Lower lobe of right lung (tissue), 2 donors: Measurements from ENCODE around the gene C19orf81. TPM values are rescaled to one million over a fixed set of nuclear protein-coding genes. Genes with fewer than 3 reads are reported as not detected.

Experiments
- ATAC-seq, 2 donors: fragments of 200-7000 bp; cut with Tn5 transposase; one replicate each; pipeline ENCODE4 v1.9.1; 2020 to 2022; ENCODE audit warnings: mild to moderate bottlenecking in 2 of 2, moderate library complexity in 2 of 2
- DNase-seq: peaks from one replicate; pipeline ENCODE4 v3.0.0-alpha.2; 2020
- H3K27ac ChIP-seq: fragments of 200-600 bp; one replicate; pipeline ENCODE4 v1.8.0; 2022
- H3K27me3 ChIP-seq: fragments of 200-600 bp; one replicate; pipeline ENCODE4 v1.8.0; 2022; ENCODE audit warnings: low read depth
- H3K36me3 ChIP-seq: fragments of 200-600 bp; one replicate; pipeline ENCODE4 v1.8.0; 2022; ENCODE audit warnings: mild to moderate bottlenecking
- H3K4me1 ChIP-seq: fragments of 200-600 bp; one replicate; pipeline ENCODE4 v1.8.0; 2022
- H3K4me3 ChIP-seq: fragments of 200-600 bp; one replicate; pipeline ENCODE4 v1.8.0; 2022; ENCODE audit warnings: mild to moderate bottlenecking
- H3K9me3 ChIP-seq: fragments of 200-600 bp; one replicate; pipeline ENCODE4 v1.8.0; 2022
- intact Hi-C: fragments of 100-400 bp; cut with DNase I; formaldehyde crosslinking; loops from one replicate; pipeline ENCODE4 v1.11.0; 2022
- total RNA-seq: library from RNA; stranded (reverse); fragmentation: NEBNext Ultra II Directional; extraction: Animal tissue kit (Norgen Biotek cat#: 25700); gene quantifications from one replicate; pipeline ENCODE4 v1.2.1, GENCODE V29; 2021
- TF ChIP-seq, protein P1 (sequence below): fragments of 200-600 bp; IDR thresholded peaks from one replicate; pipeline ENCODE4 v1.8.0; 2022; ENCODE audit warnings: antibody characterized with exemption, mild to moderate bottlenecking
- donor health status: DM: no; HTN: yes; CAD: no; lungs with severe emphysema.

C19orf81 gene
- total RNA-seq, 1 donor from 2014 or later = 5.2 TPM

DNA sequence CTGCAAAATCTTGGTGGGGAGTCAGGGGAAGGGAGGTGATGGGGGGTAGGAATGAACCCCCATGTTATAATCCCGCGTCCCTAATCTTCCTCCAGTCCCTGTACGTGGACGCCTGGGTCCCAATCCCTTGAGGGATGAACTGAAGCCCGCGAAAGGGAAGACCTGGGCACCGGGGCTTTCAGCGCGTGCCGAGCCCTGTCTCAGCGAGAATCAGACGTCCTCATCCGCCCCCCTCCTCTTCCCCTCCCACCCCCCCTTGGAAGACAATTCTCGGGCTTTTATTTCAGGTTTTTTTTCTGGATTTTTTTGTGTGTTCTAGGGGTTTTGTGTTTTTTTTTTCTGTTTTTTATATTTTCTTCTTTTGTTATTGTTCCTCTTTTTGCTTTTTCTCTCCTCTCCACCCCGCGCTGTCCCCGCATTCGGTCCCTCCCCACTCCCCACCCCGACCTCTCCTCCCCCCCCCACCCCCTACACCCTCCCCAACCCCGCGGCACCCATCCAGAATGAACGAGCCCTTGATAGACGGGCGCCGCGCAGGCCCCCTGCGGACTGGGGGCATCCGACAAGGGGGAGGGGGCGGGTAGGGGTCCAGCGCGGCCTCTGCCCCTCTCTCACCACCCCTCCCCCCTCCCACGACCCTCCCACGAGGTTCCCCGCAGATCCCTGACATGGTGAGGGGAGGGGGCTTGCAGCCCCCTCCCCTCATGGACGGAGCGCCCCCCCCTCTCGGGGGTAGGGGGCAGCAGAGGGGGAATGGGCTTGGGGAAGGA, 10.3 kb downstream of the C19orf81 start:
- Histone ChIP-seq H3K4me1 (peaks cover 16% of the 10 kb centered on the region), H3K27me3 (peaks cover 44% of the 10 kb centered on the region), H3K36me3 (no peaks in the 10 kb centered on the region), H3K27ac (peak overlapping the region; percentile 76), H3K4me3 (peak overlapping the region; percentile 46), H3K9me3 (no peaks in the 10 kb centered on the region)
- TF ChIP-seq, protein P1, sequence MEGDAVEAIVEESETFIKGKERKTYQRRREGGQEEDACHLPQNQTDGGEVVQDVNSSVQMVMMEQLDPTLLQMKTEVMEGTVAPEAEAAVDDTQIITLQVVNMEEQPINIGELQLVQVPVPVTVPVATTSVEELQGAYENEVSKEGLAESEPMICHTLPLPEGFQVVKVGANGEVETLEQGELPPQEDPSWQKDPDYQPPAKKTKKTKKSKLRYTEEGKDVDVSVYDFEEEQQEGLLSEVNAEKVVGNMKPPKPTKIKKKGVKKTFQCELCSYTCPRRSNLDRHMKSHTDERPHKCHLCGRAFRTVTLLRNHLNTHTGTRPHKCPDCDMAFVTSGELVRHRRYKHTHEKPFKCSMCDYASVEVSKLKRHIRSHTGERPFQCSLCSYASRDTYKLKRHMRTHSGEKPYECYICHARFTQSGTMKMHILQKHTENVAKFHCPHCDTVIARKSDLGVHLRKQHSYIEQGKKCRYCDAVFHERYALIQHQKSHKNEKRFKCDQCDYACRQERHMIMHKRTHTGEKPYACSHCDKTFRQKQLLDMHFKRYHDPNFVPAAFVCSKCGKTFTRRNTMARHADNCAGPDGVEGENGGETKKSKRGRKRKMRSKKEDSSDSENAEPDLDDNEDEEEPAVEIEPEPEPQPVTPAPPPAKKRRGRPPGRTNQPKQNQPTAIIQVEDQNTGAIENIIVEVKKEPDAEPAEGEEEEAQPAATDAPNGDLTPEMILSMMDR = no peak
- intact Hi-C loops = no loop called here
- DNase-seq = no peak
- no peak for ATAC-seq

DNA sequence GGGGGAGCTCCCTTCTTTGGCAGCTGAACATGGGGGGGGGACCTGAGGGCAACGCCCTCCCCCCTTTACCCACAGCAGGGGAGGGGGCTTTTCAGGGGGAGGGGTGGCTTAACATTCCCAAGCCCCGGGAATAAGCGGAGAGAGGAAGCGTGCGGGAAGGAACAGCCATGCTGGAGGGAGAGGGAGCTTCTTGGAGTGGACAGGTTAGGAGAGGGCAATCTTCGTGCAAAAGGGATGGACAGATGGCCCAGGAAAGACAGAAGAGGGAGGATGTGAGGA, 10.8 kb downstream of the C19orf81 start:
- peaks cover 46% of the 10 kb centered on the region for H3K27me3 ChIP-seq
- no peaks in the 10 kb centered on the region for H3K36me3 ChIP-seq
- no peak overlapping the region for H3K4me3 ChIP-seq
- peaks cover 16% of the 10 kb centered on the region for H3K4me1 ChIP-seq
- no peak overlapping the region for H3K27ac ChIP-seq
- ATAC-seq (no peak), DNase-seq (no peak)
- TF ChIP-seq, protein P1 = no peak
- intact Hi-C loops = no loop called here
- no peaks in the 10 kb centered on the region for H3K9me3 ChIP-seq

DNA sequence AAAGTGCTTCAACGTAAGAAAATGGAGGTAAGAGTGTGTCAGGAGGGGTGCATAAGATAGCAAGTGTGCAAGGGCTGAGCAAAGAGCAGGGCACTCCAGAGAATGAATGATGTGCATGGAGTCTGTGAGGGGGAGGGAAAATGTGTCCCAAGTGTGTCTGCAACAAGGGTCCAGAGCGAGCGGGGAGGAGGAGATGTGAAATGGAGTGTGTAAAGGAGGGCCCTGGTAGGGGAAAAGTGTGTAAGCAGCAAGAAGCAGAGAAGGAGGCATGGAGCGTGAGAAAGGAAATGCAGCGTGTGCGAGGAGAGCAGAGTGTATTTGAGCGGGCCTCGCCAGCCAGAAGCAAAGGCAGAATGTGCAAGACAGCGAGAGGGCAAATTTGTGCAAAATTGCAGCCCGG, 11.8 kb downstream of the C19orf81 start:
- H3K4me3 ChIP-seq = no peak overlapping the region
- H3K27me3 ChIP-seq = peaks cover 49% of the 10 kb centered on the region
- H3K4me1 ChIP-seq = peaks cover 16% of the 10 kb centered on the region
- H3K36me3 ChIP-seq = no peaks in the 10 kb centered on the region
- ATAC-seq (no peak), DNase-seq (no peak)
- H3K27ac ChIP-seq = no peak overlapping the region
- no peaks in the 10 kb centered on the region for H3K9me3 ChIP-seq
- intact Hi-C loops = no loop called here
- TF ChIP-seq, protein P1 = no peak

DNA sequence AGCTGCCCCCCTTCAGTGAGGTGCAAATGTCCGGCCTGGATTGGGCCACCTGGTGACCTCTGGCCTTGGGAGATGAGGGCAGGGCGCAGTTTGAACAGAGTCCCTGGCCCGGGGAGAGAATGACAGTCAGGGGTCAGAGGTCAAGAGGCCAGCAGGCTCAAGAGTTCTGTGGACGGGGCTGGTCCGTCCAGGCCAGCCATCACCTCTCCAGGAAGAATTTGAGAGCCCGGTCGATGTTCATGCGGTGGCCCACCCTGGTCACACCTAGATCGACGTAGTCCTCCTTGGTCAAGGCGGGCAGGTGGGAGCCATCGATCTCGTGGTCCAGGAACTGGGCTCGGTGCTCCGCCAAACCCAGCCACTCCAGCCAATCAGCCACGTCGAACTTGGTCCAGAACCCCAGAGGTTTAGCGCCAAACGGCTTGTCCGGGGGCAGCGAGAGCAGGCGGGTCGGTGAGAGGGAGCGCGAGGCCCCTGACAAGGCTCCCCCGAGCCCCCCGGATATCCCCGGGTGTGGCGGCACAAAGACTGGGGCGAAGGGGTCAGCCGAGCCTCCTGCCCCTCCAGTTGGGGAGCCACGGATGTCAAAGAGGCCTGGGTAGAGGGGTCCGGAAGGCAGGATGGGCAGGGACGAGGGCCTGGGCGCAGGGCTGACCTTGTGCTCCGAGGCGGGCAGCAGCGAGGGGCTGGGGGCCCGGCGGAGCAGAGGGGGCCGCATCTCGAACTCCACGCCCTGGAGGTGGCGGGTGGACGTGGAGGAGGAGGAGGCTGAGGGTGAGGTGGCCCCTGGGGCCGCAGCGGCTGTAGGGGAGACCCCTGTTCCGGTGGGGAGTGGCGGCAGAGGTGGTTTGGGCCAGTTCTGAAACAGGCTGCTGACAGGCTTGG, 12.8 kb downstream of the C19orf81 start:
- H3K9me3 ChIP-seq = no peaks in the 10 kb centered on the region
- no peak overlapping the region for H3K27ac ChIP-seq
- H3K36me3 ChIP-seq = no peaks in the 10 kb centered on the region
- intact Hi-C loops = no loop called here
- TF ChIP-seq, protein P1 = no peak
- ATAC-seq (no peak), DNase-seq (no peak)
- peaks cover 16% of the 10 kb centered on the region for H3K4me1 ChIP-seq
- peaks cover 57% of the 10 kb centered on the region for H3K27me3 ChIP-seq
- no peak overlapping the region for H3K4me3 ChIP-seq

DNA sequence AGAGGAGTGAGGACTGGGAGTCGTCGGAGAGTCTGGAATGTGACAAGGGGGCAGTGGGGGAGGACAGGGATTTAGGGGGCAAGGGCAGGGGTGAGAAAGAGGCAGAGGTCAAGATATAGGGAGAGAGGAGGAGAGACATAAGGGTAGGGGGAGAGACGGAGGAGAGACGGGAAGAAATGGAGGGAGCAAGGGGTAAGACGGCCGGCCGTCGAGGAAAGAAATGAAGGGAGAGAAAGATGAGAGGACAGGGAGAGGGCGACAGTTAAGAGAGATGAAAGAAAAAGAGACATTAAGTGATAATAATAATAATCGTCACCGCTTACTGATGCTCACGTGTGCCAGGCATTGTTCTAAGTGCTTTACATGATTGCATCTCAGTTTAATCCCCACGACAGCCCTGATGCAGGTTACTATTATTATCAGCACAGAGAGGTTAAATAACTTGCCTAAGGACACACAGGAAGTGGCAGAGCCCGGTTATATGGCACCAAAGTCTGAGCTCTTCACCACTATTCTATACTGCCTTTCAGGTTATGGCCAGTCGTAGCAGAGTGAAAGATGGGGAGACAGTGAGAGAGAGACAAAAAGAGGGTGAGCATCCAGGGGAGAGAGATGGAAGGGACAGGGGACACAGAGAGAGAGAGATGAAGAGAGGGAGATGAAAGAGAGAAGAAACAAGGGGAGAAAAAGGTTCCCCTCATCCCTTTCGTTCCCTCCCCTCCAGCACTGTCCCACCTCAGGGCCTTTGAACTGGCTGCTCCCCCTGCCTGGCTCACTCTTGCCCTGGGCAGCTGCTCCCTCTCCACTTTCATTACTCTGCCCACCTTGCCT, 13.6 kb downstream of the C19orf81 start:
- H3K27me3 ChIP-seq = peaks cover 62% of the 10 kb centered on the region
- no peaks in the 10 kb centered on the region for H3K9me3 ChIP-seq
- ATAC-seq (no peak), DNase-seq (no peak)
- intact Hi-C loops = no loop called here
- H3K4me1 ChIP-seq = peaks cover 16% of the 10 kb centered on the region
- TF ChIP-seq, protein P1 = no peak
- no peak overlapping the region for H3K27ac ChIP-seq
- H3K4me3 ChIP-seq = no peak overlapping the region
- no peaks in the 10 kb centered on the region for H3K36me3 ChIP-seq
